PC-3 (cell line): ENCODE results near the gene RORB.

Experiments used
- EZH2phosphoT487 ChIP-seq: fragments of 300-600 bp; sonication (generic); IDR thresholded peaks from 2 replicates; pipeline ENCODE4 v1.6.1; 2018; ENCODE audit warnings: mild to moderate bottlenecking, antibody characterized with exemption, low read length, borderline replicate concordance
- TF ChIP-seq, protein P1 (sequence below): fragments of 300-600 bp; sonication (generic); conservative IDR thresholded peaks from 2 replicates; pipeline ENCODE4 v1.5.1; 2017; ENCODE audit warnings: antibody characterized with exemption, low read depth, mild to moderate bottlenecking, low read length

DNA sequence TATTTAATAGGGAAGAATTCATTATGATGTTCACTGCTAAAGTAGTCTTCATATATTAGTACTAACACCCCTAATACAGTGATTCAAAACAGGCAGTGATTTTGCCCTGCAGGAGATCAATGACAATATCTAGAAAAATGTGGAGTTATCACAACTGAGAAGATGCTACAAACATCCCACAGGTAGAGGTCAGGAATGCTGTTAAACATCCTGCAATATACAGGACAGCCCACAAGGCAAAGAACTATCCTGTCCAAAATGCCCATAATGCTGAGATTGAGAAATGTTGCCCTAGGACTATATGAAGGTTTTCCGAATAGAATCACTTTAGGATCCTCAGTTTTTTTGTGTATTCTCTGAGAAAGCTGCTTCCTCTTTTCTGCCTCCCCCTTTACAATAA, 15.3 kb downstream of the RORB start:
- TF ChIP-seq, protein P1, sequence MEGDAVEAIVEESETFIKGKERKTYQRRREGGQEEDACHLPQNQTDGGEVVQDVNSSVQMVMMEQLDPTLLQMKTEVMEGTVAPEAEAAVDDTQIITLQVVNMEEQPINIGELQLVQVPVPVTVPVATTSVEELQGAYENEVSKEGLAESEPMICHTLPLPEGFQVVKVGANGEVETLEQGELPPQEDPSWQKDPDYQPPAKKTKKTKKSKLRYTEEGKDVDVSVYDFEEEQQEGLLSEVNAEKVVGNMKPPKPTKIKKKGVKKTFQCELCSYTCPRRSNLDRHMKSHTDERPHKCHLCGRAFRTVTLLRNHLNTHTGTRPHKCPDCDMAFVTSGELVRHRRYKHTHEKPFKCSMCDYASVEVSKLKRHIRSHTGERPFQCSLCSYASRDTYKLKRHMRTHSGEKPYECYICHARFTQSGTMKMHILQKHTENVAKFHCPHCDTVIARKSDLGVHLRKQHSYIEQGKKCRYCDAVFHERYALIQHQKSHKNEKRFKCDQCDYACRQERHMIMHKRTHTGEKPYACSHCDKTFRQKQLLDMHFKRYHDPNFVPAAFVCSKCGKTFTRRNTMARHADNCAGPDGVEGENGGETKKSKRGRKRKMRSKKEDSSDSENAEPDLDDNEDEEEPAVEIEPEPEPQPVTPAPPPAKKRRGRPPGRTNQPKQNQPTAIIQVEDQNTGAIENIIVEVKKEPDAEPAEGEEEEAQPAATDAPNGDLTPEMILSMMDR, result no peak
- TF ChIP-seq EZH2phosphoT487, result no peak
